ENCODE results near the gene HP1BP3. TPM values are rescaled to one million over a fixed set of nuclear protein-coding genes. Genes with fewer than 3 reads are reported as not detected.

HP1BP3 gene
- total RNA-seq, 2 donors from 2014 or later: 149 to 164 TPM

GRCh38 chr1:20775700-20776099 is 11.4 kb downstream of the HP1BP3 start:
- DNase-seq (ENCODE audit: low spot score): no peak
- intact Hi-C loops (cut with DNase I): no loop called here

DNA sequence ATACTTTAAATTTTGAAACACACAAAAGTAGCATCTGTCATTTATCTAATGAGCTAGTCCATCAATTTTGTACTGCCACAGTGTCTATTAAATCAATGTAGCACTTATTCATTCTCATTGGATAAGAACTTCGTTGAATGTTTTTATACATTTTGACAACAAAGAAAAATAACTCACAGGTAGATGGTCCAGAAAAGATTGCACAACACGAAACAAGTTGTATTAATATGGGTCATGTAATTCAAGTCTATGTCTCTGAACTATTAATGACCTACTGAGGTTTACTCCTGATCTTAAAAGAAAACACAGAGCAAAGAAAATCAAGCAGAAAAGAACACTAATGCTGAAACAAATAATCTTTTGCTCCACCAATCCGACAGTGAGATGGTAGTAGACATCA is 15.3 kb downstream of the HP1BP3 start:
- intact Hi-C loops (cut with DNase I): no loop called here
- DNase-seq (ENCODE audit: low spot score): no peak

DNA sequence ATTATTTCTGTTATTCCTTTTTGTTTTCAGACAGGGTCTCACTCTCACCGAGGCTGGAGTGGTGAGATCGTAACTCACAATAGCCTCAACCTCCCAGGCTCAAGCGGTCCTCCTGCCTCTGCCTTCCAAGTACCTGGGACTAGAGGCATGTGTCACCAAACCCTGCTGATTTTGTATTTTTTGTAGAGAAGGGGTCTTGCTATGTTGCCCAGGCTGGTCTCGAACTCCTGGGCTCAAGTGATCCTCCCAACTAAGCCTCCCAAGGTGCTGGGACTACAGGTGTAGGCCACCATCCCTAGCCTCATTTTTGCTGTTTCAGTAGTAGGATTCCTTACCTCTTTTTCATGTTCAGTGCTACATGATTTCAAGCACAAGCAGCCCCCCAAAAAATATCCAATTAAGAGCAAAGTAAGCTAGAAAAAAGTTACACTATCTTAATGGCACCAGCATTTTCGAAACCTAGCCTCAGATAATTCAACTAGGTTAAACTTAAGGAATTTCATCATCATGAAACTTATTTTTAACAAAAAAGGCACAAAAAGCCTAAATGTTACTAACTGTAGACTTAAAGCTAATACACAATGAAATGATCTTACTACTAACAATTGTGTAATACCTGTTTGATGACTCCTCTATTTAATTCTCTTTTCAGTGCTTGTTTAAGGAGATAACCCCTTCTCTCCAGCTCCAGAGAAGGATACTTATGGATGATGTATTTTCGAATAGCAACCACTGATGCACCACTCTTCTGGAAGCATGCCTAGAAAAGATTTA is 16.6 kb downstream of the HP1BP3 start:
- intact Hi-C loops (cut with DNase I): no loop called here
- DNase-seq (ENCODE audit: low spot score): no peak

DNA sequence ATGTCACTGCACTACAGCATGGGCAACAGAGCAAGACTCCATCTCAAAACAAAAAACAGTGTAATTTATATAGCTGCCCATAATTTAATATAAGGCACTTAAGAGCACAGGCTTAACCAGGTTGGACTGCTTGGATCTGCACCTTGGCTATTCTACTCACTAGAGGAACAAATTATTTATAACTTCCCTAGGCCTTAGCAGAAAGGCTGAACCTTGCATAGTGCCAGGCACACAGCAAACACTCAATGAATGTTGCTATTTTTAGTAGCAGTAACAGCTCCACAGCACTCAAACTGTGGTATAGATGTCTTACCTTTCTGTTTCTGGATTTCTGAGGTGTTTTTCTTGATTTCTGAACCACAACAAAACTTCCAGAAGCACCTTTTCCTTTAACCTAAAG is 19.8 kb downstream of the HP1BP3 start:
- intact Hi-C loops (cut with DNase I): no loop called here
- no peak for DNase-seq (ENCODE audit: low spot score)

DNA sequence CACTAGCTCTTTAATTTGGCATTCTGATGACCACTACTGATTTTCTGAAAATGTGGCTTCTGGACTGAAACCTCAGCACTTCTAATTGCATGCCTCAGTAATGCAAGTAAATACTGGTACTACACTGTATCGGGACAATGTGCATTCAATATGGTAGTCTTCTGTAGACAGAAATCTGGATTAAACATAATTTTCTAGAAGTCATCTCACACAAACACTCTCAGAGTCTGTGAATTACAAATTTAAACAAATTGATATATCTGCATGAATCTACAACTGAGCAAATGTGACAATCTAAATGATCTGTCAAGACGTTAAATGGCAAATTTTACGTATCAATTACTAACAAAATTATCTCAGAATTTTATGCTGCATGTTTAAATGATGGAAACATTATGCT is 23.7 kb downstream of the HP1BP3 start:
- DNase-seq (ENCODE audit: low spot score): no peak
- intact Hi-C loops (cut with DNase I): no loop called here

- intact Hi-C loops (cut with DNase I): no loop called here
- no peak for DNase-seq (ENCODE audit: low spot score)
Observed at GRCh38 chr1:20760322-20760721, 26.8 kb downstream of the HP1BP3 start.

DNA sequence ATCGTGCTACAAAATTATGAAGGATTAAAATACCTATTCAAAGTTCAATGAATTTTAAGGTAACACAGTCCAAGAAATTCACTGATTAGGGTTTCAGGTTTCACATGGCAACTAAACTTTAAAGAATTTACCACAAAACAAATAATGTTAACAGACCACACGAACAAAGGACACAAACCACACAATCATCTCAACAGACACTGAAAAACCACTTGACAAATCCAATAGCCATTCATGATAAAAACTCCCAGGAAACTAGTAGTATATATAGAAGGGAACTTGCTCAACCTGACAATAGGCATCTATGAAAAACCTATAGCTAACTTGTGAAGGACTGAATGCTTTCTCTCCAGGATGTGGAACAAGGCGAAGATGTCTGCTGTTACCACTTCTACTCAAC is 33.5 kb downstream of the HP1BP3 start:
- DNase-seq (ENCODE audit: low spot score): no peak
- intact Hi-C loops (cut with DNase I): no loop called here

DNA sequence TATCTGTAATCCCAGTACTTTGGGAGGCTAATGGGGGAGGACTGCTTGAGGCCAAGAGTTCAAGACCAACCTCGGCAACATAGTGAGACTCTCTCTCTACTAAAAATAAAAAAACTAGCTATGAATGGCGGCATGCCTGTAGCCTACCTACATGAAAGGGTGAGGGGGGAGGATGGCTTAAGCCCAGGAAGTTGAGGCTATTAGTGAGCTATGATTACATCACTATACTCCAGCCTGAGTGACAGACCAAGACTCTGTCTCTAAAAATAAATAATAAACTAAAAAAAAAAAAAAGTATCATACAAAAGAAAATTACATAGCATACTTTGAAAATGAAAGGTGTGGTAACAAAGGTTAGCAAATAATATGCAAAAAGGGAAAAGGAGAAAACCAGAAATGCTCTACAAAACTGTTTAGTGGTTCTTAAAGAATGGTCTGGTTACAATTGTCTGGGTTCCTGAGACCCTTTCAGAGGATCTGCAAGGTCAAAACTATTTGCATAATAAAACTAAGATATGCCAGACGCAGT is 35.6 kb downstream of the HP1BP3 start:
- intact Hi-C loops (cut with DNase I): no loop called here
- DNase-seq (ENCODE audit: low spot score): no peak

DNA sequence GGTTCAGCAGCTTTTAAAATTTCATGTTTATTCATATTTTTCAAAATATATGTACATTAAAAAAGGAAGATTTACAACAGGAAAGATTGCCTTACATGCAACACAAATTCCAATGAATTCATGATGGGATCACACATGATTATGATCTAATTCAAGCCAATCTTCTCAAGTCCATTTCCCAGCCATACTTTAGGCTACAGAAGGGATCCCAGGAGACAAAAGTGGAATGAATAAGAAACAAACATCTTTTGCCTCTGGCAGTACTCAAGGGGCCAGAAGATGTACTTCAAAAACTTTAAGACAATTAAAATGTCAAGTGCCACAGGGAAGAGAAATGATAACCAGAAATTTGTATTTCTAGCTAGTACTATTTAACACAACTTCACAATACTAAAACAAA is 44.4 kb downstream of the HP1BP3 start:
- intact Hi-C loops (cut with DNase I): no loop called here
- DNase-seq (ENCODE audit: low spot score): no peak

DNA sequence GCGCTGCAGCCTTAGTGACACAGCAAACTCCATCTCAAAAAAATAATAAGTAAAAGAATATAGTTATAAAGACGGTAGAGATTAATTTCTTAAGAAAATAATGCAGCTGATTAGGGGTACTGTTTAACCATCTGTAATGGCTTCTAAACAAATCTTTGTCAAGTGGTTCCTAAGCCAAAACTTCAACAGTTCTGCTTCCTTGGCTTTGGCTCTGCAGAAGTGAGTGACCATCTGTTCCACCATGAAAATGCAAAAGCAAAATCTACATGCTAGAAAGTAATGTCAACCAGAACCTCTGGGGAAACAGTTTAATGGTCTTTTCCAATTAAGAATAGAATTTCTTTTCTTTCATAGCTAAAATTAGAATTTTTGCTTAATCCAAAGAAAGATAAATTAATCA is 46.3 kb downstream of the HP1BP3 start:
- intact Hi-C loops (cut with DNase I): no loop called here
- DNase-seq (ENCODE audit: low spot score): no peak

GRCh38 chr1:20739225-20739624 is 47.9 kb downstream of the HP1BP3 start:
- intact Hi-C loops (cut with DNase I): no loop called here
- no peak for DNase-seq (ENCODE audit: low spot score)

GRCh38 chr1:20735581-20736111 is 51.5 kb downstream of the HP1BP3 start:
- DNase-seq (ENCODE audit: low spot score): no peak
- intact Hi-C loops (cut with DNase I): no loop called here

- no peak for DNase-seq (ENCODE audit: low spot score)
- intact Hi-C loops (cut with DNase I): no loop called here
Observed at GRCh38 chr1:20733360-20733975, 53.6 kb downstream of the HP1BP3 start.

- intact Hi-C loops (cut with DNase I): no loop called here
- DNase-seq (ENCODE audit: low spot score): peak; percentile 90
Observed at GRCh38 chr1:20732588-20733359, 54.3 kb downstream of the HP1BP3 start, which contains the start of gene SH2D5. Gene SH2D5 (minus strand): TSS chr1:20732703. CDS start chr1:20728044, 4,659 bp downstream.

- intact Hi-C loops (cut with DNase I): no loop called here
- DNase-seq (ENCODE audit: low spot score): peak; percentile 82
Observed at GRCh38 chr1:20732071-20732587, 55.0 kb downstream of the HP1BP3 start.

GRCh38 chr1:20731057-20731991 is 55.8 kb downstream of the HP1BP3 start:
- intact Hi-C loops (cut with DNase I): no loop called here

GRCh38 chr1:20730690-20731056 is 56.4 kb downstream of the HP1BP3 start:
- peak; percentile 47 for DNase-seq (ENCODE audit: low spot score)
- intact Hi-C loops (cut with DNase I): no loop called here

More at GRCh38 chr1:20731057-20731991, 55.8 kb downstream of the HP1BP3 start:
- DNase-seq (ENCODE audit: low spot score): peak; percentile 75

- peak; percentile 67 for DNase-seq (ENCODE audit: low spot score)
- intact Hi-C loops (cut with DNase I): no loop called here
Observed at GRCh38 chr1:20729990-20730689, 57.0 kb downstream of the HP1BP3 start.

All from posterior vena cava (tissue), 2 donors.